Activated CD8-positive, alpha-beta memory T cell treated with anti-CD3 and anti-CD28 coated beads, Interleukin-2, amount 50 U/mL, for 1 hour (primary cell): ENCODE measurements around the gene PPA1.
"Not testable (repeated sequence)": the region's sequence is repeated elsewhere in the genome, so short reads cannot be mapped to it uniquely, and the experiment has no call there.

ENCODE experiments used
- DNase-seq: peaks from one replicate; pipeline ENCODE4 v3.0.0-alpha.2; 2020; ENCODE audit errors: extremely low read depth

Gene PPA1

DNA sequence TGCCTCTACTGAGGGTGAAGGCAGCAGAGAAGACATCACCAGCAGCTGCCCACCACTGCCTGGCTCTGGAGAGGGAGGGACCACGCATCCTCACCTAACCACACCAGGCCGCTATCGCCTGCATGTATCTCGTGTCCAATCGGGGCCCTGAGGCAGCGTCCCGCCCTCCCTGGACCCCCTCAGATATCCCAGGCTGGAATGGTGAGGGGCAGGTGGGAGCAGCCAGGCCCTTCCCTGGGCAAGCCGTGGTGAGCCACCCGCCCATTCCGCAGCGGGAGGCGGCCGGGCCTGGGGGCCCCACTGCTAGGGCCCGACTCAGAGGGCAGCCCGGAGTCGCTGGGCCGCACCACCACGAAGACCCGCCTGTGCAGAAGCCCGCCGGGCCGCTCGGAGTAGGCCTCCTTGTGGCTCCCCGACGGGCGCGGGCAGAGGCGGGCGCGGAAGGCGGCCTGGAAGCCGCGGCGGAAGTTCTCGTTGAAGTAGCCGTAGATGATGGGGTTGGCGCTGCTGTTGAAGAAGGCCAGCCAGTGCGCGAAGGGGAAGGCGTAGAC, 21.6 kb upstream of the PPA1 start:
- no peak for DNase-seq

DNA sequence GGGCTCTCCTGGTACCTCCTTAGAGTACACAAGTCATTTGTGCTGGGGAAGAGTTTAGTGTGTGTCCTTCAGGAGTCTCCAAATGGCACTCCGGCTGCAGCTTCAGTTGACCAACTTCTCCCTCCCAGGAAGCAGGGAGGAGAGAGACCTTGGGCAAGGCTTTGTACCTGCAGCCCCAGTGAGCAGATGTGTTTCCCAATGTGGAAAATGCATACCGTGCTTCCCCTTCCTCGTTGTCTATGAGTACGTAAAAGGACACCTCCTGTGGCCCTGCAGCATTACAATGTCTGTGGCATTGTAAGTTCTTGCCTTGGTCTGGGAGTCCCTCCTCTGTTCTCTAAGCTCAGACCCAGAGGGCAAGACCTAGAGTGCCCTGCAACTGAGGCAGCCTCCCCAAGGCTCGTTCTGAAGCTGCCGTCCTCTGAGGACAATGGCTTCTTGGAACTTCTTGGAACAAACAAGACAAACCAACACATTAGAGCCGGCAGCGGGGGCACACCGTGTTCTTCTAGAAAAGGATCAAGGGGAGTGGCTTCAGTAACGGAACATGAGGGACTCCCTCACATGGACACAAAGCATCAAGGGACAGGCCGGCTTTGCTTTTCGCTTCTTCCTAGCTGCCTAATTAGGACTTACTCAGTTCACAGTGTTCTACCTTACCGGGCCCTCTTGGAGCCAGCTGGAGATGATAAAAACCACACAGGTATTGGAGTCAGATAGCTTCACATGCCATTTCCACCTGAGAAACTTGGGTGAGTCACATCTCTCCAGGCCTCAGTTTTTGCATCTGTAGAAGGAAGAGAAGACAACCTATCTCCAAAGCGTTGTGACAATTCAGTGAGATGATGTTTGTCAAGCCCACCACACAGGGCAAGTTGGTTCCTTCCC, 20.9 kb upstream of the PPA1 start:
- no peak for DNase-seq

DNA sequence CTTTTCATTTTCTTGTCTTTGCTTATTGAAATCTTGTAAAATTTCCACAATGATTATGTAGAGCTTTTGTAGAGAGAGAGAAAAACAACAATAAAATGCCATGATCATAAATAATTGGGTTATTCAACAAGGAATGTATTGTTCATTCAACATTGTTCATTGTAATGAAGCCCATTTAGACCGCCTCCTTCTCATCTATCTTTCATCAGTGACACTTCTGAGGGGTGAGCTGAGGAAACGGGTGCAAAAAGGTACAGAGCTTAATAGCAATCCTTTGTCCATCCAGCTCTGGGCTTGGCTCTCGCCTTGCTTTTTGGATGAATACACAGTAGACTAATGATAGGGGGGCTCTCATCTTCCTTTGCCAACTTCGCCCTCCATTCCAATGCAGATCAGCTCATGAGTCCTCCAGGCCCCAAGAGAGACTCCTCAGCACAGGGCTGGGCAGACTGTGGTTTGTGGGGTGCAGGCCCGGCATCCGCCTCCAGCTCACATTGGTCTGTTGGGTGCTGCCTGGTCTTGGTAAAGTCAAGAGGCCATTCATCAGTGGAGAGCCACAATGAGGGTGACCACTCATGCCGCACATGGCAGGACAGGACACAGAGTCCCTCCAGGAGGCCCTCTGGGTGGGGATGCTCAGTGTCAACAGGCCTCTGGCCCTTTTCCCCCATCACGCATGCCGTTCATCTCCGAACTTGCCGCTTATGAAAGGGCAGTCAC, 17.9 kb upstream of the PPA1 start:
- no peak for DNase-seq

DNA sequence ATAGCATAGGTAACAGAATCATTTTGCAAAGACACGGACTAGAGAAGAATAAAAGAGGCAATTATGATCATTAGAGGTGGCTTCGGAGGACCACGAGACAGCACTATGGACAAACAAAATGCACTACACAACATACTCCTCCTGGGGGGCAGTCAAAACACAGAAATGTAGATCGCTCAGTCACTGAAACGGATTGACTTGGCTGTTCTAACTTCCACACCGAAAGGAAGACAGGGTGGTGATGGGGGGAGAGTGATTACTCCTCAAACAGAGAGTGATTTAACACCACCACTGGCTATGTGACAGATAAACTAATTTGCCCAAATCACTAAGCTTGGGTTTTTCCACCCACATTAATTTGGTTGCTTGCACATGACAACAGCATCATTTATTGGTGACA, 14.1 kb upstream of the PPA1 start:
- DNase-seq, result no peak

DNA sequence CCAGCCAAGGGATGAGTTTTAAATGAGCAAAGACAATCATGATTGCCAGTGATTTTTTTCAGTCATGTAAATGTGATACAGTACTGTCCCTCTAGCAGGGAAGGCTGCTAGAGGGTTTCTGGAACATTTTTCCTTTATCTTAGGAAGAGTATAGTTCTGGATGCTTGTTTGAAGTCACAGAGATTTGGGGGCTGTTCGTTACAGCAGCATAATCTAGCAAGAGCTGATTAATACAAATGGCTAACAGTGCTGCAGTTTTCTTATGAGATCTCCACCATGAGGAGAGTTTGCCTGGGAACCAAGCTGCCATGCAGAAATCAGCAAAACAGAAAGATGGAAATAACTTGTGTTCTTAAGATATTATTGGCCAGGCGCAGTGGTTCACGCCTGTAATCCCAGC, 7.9 kb upstream of the PPA1 start:
- DNase-seq, result no peak

DNA sequence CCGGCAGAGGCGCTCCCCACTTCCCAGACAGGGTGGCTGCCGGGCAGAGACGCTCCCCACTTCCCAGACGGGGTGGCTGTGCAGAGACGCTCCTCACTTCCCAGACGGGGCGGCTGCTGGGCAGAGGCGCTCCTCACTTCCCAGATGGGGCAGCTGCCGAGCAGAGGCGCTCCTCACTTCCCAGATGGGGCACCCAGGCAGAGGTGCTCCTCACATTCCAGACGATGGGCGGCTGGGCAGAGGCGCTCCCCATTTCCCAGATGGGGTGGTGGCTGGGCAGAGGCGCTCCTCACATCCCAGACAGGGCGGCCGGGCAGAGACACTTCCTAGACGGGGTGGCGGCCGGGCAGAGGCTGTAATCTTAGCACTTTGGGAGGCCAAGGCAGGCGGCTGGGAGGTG, 6.8 kb upstream of the PPA1 start:
- not testable (repeated sequence) for DNase-seq

DNA sequence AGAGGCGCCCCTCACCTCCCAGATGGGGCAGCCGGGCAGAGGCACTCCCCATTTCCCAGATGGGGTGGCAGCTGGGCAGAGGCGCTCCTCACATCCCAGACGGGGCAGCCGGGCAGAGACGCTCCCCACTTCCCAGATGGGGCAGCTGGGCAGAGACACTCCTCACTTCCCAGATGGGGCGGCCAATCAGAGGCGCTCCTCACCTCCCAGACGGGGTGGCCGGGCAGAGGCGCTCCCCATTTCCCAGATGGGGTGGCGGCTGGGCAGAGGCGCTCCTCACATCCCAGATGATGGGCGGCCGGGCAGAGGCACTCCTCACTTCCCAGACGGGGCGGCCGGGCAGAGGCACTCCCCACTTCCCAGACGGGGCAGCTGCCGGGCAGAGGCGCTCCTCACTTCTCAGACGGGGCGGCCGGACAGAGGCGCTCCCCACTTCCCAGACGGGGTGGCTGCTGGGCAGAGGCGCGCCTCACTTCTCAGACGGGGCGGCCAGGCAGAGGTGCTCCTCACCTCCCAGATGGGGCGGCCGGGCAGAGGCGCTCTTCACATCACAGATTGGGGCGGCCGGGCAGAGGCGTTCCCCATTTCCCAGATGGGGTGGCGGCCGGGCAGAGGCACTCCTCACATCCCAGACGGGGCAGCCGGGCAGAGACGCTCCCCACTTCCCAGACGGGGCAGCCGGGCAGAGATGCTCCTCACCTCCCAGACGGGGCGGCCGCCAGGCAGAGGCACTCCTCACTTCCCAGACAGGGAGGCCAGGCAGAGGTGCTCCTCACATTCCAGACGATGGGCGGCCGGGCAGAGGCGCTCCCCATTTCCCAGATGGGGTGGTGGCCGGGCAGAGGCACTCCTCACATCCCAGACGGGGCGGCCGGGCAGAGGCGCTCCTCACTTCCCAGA, 6.1 kb upstream of the PPA1 start:
- DNase-seq, result not testable (repeated sequence)

DNA sequence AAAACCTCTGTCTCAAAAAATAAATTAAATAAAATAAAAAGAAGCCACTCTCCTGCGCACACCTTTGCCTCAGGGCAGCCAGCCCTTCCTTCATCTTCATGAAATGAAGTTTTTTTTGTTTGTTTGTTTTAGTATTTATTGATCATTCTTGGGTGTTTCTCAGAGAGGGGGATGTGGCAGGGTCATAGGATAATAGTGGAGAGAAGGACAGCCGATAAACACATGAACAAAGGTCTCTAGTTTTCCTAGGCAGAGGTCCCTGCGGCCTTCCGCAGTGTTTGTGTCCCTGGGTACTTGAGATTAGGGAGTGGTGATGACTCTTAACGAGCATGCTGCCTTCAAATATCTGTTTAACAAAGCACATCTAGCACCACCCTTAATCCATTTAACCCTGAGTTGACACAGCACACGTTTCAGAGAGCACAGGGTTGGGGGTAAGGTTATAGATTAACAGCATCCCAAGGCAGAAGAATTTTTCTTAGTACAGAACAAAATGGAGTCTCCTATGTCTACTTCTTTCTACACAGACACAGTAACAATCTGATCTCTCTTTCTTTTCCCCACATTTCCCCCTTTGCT, 4.8 kb upstream of the PPA1 start:
- DNase-seq, result not testable (repeated sequence)

DNA sequence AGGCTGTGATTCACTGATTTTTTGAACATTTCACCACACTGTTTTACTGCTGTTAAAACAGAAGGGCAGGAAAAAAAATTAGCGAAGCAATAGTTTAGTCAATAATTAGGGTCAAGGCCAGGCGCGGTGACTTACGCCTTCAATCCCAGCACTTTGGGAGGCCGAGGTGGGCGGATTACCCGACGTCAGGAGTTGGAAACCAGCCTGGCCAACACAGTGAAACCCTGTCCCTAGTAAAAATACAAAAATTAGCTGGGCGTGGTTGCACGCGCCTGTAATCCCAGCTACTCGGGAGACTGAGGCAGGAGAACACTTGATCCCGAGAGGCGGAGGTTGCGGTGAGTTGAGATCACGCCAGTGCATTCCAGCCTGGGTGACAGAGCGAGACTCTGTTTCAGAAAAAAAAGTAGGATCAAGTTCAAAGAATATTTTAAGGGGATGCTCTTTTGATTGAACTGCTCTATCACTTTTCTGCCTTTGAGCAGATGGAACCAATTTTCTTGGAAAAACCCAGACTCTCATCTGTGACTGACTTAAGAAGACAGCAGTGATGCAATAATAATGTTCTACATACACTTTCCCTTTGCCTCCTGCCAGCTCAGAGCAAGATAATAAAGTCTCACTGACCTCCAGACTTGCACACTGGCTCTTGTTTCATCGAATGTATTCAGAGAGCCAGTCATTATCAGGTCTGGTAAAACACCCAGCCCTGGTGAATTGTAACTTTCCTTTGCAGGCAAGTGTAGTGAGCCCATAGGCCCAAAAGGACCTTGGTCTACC, 1.6 kb upstream of the PPA1 start:
- no peak for DNase-seq

DNA sequence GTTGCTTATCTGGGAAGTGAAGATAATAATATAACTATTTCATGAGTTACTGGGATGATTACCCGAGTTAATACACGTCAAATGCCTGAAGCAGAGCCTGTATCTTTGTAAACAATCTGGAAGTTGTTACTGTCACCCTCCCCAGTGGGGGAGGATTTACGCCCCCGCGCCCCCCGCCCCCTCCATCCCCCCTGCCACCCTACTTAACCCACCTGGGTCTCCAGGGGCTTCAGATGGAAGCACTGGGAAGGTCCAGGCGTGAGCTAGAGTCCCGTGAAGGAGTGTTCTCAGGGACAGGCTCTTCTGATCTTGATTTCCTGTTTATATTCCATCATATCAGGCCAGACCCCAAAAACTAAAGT, 691 bp upstream of the PPA1 start:
- no peak for DNase-seq

DNA sequence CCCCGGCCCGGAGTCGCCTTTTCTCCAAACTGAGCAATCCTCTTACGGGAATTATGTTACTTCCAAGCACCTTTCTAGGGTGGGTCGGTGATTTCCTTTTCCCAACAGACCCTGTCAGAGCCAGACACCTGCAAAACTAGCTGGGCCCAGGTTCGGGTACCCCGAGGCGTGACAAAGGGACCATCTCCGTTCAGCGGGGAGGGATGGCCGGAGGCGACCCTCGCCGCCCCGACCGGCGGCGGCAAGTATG, 445 bp downstream of the PPA1 start:
- DNase-seq, result no peak

DNA sequence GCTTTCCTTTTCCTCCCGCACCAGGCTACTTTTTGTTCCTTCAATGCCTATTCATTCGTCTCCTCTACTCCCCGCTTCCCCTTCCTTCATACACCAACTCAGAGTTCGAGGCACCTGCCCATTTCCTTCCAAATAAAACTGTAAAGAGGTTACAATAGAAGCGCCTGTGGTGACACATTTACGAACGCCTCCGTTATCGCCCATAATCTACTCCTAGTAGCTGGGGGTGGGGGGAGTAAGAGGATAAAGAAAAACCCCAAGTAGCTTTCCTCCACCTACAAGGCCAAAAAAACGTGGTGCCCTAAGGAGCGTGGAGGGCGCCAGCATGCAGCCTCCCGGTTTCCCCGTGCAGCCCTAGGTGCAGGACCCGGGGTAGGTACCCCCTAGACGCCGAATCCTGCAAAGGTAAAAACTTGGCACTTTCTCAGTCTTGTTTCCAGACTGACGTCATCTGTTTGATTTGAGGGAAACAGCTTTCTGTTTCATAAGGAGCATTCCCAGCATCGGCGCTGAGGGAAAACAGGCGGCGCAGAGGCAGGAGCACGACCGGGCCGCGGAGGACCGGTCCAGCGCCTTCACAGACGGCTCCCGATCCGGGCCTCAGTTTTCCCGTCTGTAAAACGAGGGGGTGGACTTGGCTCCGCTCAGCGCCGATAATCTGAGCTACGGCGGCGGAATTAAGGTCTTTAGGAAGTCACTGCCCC, 922 bp downstream of the PPA1 start:
- DNase-seq, result no peak

DNA sequence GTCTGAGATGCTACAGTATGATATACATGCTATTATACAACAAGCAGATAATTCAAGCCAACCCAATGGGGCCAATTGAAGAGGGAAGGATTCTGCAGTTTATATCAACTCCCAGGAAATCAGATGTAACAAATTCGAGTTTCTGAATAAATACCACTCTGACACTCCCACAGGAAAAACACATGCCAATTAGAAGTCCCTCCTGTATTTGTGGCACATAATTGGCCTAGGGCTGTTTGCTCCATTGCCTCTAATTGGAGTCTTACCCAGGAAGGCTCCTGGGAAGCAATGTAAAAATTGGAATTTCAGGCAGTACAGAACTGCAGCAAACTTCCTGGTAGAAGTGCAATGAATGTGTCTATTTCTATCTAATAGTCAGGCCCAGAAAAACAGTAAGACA, 4.7 kb downstream of the PPA1 start:
- DNase-seq, result no peak

DNA sequence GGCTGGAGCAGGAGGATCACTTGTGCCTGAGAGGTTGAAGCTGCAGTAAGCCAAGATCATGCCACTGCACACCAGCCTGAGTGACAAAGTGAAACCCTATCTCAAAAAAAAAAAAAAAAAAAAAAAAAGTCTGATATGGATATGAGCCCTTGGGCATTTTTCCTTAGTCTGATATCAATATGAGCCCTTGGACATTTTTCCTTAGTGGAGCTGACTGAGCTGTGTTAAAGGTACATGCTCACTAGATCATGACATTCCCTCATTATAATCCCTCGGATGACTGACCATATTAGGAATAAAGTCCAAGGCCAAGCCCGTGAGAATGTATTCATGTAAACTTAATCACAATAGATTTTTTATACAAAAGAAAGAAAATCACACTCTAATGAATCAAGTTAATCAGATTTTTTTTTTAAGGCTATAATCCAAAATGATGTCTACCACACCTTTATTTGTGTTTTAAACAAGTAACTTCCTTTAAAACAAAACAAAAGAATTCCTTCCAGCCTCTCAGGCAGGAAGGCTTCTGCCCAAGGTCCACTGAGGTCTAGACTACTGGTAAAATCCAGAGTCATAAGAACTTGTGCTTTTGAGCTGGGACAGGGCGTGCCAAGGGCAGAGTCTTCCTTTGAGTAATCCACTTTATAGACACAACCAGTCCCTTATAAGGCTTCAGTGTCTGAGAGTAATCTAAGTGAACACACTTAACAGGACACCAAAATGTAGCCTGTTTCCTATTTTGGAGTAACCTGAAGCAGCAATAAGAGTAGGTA, 5.5 kb downstream of the PPA1 start:
- DNase-seq, result no peak

DNA sequence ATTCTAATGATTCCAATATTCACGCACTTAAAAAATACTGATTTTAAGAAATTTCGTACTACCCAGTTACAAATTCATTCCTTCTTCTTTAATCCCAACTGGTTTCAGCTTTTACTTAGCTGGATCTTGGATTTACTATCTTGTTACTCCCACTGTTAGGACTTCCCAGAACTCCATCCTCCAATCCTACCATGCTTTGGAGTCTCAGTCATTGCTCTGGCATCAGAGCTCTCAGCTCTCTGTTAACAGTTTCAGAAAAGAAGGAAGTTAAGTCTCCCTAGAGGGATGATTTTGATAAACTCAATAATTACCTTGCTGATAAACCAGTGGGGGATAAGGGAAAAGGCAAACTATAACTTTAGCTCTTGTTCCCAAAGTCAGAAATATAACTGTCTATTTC, 9.5 kb downstream of the PPA1 start:
- no peak for DNase-seq

DNA sequence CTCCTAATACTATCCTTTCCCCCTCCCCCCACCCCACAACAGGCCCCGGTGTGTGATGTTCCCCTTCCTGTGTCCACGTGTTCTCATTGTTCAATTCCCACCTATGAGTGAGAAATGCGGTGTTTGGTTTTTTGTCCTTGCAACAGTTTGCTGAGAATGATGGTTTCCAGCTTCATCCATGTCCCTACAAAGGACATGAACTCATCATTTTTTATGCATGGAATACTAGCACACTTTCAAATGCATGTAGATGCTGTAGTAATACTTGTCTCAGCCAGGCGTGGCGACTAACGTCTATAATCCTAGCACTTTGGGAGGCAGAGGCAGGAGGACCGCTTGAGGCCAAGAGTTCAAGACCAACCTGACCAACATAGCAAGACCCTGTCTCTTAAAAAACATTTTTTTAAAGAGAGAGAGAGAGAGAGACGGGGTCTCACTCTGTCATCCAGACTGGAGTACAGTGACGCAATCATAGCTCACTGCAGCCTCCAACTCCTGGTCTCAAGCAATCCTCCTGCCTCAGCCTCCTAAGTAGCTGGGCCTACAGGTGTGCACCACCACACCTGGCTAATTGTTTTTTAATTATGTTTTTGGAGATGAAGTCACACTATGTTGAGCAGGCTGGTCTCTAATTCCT, 10.3 kb downstream of the PPA1 start:
- not testable (repeated sequence) for DNase-seq

DNA sequence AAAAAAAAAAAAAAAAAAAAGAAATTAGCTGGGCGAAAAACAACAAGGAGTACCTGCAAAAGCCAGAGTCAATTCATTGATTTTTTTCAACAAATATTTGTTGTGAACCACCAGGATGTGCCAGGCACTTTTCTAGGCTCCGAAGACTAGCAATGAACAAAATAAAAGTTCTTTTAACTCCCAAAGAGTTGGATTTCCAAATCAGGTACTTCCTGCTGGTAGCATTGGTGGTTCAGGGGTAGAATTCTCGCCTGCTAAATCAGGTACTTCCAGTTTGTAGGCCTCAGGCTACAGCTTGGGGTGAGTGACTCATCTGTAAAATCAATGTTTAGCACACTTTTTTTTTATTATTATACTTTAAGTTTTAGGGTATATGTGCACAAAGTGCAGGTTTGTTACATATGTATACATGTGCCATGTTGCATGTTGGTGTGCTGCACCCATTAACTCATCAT, 10.9 kb downstream of the PPA1 start:
- no peak for DNase-seq

DNA sequence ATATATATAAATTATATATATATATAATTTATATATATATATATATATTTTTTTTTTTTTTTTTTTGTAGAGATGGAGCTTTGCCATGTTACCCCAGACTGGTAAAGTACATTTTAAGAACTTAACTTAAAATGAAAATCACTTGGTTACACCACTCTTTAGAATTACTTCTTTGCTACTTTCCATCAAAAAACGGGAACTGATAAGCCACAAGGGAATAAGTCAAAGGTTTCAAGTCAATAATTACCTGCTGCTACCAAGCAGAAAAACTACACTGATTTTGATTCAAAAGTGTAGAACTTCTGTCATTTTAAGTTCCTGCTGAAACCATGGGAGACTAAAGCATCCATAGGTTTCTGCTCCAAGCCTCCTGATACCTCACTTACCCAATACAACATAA, 12.2 kb downstream of the PPA1 start:
- no peak for DNase-seq

DNA sequence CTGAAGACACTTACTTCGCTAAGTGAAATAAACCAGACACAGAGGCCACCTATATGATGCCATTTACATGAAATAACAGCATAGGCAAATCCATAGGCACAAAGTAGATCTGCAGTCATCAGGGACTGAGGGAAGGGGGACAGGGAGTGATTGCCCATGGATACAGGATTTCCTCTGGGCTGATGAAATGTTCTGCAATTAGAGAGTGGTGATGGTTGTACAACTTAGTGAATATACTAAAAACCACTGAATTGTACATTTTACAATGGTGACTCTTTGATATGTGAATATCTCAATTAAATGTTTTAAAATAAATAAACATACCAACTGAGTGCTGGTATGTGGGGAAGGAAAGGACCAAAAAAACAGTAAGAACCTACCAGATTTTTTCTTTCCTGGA, 20.4 kb downstream of the PPA1 start:
- DNase-seq, result no peak
